HG02798 (cell line): Measurements from ENCODE around the gene OR10D3.
"Not testable (repeated sequence)": the region's sequence is repeated elsewhere in the genome, so short reads cannot be mapped to it uniquely, and the experiment has no call there.

Experiments
- ATAC-seq: cut with Tn5 transposase; IDR thresholded peaks from one replicate; pipeline ENCODE4 v1.9.1; 2021; ENCODE audit warnings: mild to moderate bottlenecking; ENCODE audit not compliant: unreplicated experiment, poor library complexity

Gene OR10D3

DNA sequence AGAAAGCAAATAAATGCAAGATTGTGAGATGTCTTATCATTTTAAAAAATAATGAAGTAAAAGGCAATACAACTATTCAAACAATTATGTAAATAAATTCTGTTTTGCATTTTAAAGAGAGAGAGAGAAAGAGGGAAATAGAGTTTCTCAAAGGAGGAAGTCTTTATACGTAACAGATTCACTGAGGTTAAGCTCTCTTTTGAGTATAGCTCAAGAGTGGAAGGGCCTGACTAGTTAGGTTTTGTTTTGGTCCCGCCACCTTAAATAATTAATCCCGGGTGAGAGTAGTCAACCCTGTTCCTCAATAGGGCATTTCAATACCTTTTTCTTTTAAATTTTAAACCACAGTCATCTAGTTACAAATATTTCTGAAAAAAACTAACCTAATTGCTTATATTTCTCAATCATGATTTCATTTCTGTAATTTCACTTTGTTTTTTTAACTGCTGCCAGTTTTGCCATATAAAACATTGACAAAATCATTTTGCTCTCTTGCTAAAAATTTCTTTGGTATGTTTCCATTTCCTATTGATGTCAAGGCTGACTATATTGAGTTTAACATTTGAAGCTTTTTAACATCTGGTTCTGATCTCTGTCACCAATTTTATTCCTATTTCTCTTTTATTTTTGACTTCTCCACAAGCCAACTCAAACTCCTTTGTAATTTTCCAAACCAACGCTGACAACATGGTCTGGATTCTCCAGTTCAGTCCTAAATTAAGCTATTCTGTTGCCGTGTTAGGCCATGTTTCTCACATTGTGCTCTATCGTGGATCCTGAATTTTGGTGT is 10.3 kb downstream of the OR10D3 start:
- peak; percentile 68 for ATAC-seq

DNA sequence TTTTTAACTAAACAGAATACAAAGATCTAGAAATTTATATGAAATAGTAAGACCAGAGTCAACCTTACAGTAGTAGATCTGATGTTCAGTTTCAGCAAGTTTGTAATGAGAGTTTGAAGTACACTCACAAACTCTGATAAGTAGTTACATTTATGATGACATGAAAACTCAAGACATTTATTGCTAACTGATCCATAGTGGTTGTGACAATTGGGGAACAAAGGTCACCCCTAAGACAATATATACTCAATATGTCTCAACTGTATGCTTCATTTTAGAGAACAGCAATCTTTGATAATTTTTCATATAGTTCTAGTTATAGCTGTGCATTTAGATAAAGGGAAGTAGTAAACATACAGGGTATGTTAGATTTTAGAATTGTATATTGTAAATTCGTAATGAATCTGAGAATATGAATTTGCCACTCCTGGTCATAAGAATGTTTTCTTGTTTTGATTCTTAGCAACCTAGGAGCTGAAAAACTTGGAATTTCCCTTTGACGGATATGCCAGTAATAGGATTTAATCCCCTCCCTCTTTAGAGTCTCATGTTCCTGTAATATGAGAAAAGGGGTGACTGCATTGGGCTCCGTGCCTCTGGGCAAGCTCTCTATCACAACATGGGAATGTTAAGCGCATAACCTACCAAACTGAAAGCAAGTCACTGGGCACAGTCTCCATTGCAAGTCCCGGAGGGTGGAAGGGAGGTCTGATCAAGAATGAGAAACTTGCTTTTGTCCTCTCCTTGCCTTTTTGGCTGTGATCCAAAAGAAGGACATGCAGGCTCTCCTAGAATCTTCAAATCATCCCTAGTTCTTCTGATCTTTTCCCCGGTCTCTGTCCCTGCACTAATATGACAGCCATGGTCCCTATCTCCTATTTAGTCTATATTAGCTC is 11.4 kb downstream of the OR10D3 start:
- no peak for ATAC-seq

DNA sequence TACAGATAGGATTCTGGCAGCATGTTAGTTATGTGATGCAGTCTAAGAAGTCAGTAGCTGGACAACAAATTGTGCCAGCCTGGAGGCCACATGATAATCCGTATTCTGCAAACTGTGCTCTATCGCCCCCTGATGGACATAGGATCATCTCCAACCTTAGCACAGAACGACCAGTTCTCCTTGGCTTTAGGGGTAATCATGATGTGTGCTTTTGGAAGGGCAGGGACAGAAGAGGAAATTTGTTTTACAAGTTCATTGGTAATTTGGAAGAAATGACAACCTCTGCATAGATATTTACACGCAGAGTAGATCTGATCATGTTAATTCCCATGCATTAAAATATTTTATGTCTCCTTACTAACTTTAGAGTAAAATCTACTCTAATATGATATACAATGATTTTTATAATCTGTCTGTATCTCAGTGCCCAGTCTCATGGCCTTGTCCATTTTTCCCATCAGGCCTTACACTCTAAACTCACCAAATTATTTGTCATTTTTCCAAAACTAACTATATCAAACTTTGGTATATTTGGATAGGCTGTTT is 12.1 kb downstream of the OR10D3 start:
- ATAC-seq, result peak; percentile 88

DNA sequence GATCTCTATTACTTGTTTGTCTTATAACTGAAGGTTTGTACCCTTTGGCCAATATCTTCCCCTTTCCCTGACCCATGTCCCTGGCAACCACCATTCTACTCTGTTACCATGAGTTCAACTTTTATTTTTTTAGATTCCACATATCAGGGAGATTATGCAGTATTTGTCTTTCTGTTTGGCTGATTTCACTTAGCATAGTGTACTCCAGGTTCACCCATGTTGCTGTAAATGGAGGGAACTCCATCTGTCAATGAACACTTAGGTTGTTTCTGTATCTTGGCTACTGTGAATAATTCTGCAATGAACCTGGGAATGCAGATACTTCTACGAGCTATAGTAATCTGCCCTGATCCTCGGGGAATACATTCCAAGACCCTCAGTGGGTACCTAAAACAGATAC is 14.9 kb downstream of the OR10D3 start:
- no peak for ATAC-seq

DNA sequence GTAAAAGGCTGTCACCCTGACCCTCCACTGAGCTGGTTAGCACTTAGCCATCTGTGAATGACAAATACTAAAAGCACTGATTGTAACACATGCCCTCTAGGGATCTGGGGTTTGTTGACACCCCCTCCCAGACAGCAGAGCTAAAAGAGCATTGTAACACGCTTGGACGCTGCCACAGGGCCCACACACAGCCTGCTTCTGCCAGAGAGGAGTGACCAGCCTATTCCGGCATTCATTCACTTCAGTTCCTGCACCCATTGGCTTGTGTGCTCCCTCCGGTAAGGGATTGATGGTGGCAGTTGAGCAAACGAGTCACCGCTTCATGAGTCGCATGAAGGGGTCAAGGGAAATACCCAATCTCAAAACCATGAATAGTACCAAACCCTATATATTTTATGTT is 15.8 kb downstream of the OR10D3 start:
- ATAC-seq, result no peak

DNA sequence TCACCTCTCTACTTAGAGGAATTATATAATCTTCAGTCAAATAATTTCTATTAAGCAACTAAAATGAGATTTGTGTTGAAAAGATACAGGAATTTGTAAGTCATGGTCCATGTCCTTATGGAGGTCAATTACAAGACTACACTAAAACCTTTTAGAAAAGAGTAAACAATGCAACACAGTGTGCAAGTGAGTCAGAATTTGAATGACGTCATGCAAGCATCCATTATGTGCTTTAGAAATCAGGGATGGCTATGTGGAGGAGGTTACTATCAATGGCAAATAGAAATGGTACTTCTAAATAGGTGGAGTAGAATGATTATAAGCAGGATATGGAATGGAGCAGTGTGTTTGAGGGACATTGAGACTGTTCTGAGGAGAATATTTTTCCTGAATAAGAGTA is 16.6 kb downstream of the OR10D3 start:
- ATAC-seq, result no peak

DNA sequence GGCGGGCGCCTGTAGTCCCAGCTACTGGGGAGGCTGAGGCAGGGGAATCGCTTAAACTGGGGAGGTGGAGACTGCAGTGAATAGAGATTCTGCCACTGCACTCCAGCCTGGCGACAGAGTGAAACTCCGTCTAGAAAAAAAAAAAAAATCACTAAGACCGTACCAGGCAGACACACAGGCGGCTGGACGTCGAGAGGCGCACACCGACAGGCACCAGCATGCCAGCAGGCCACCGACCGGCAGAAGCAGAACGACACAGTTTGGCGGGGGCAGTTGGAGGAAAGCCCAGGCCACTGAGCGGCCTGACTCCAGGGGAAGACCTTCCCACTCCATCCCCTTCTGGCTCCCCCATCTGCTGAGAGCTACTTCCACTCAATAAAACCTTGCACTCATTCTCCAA is 17.5 kb downstream of the OR10D3 start:
- ATAC-seq, result no peak

DNA sequence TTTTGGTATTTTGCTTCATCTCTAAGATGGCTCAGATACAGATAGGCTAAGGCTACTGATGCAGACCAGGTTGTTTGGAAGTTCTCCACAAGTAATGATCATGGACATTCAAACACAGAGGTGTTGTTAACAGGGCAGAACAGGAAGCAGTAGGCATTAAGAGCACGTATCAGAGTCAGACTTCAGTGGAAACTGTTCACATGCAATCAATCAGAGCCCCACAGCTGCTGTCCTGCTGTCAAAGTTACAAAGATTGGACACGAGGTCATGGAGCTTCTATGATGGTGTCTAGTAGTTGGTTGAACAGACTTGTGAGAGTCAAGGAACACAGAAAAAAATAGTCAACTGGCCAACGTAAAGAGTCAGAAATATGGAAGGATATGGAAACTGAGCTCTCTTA is 19.8 kb downstream of the OR10D3 start:
- ATAC-seq, result no peak

DNA sequence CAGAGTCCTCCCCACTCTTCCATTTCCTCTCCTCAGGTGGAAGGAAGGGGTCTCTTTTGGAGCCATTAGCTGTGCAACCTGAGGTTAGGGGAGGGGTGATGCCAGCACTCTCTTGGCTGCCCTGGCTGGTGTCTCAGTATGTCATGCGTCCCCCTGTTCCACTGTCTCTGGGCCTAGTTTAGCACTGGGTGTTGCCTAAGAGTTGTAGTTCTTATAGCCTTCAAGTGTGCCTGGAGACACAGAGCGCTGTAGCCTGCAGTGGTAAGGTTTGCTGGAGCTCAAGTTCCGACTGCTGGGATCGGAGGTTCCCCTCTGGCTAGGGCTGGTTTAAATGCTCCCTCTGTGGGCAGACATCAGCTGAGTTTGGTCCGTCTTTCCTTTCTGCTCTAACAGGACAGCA is 20.9 kb downstream of the OR10D3 start:
- ATAC-seq, result no peak

DNA sequence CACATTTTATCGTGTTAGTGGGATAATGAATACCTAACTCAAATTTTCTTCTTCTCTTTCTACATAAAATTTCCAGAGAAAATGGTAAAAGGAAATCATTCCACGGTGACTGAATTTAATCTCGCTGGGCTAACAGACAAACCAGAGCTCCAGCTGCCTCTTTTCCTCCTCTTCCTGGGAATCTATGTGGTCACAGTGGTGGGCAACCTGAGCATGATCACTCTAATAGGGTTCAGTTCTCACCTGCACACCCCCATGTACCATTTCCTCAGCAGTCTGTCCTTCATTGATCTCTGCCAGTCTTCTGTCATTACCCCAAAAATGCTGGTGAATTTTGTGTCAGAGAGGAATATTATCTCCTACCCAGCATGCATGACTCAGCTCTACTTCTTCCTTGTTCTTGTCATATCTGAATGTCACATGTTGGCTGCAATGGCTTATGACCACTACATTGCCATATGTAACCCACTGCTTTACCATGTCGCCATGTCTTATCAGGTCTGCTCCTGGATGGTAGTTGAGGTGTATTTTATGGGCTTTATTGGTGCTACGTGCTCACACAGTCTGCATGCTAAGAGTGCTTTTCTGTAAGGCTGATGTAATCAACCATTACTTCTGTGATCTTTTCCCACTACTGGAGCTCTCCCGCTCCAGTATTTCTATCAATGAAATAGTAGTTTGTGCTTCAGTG is 24.1 kb downstream of the OR10D3 start:
- ATAC-seq, result no peak

DNA sequence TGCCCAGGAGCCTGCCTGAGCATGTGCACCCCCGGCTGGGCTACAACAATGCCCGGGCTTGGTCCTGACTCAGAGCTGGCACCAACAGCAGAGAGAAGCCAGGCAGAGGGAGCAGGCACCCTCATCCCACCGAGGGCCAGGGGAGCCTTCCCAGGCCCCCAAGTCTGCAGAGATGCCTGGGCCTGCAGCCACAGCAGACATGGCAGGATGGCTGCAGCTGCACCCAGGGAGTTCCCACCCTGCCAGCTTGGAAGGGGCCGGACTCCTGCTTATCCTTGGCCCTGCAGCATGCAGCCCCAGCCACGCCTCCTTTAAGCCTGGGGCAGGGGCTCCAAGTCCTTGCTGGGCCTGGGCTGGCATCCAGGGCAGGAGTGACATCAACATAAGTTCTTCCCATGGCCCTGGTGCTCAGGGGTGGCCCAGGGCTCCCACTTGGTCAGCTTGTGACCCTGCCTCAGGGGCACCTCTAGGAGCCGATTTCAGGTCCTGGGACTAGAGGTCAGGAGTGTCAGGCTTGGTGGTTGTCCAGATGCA is 26.7 kb downstream of the OR10D3 start:
- no peak for ATAC-seq

DNA sequence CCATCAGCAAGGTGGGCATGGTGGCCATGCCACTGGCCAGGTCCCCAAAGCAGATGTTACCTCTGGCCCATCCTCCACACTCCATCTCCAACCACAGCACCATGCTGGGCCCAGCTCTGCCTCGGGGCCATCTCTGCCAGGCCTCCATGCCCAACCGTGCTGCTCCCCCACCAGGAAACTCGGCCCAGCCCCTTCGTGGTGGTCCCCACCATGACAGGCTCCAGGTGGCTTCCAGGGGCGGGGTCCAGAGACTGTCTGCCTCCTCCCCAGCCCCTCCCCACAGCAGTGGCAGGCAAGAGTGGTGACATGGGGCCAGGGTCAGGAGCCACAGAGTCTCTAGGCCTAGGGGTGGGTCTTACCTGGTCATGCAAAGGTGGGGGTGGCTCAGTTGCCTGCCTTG is 27.3 kb downstream of the OR10D3 start:
- ATAC-seq, result no peak

DNA sequence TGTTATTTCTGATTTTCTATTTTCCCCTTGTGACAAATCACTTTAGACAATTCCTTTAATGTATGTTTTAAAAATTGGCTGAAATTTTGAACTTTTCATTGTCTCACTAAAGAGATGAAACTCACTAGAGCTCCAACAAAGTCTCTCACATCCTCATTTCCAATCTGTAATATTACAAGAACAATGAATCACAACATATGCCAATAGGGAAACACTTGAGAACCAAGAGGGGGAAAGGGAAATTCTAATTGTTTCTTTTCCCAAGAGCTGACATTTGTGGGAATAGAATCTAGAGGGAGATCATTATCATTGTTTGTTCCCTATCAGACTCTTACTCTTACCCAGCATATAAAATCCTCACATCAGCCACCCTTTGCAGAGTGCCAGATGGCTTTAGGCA is 28.2 kb downstream of the OR10D3 start:
- ATAC-seq, result no peak

DNA sequence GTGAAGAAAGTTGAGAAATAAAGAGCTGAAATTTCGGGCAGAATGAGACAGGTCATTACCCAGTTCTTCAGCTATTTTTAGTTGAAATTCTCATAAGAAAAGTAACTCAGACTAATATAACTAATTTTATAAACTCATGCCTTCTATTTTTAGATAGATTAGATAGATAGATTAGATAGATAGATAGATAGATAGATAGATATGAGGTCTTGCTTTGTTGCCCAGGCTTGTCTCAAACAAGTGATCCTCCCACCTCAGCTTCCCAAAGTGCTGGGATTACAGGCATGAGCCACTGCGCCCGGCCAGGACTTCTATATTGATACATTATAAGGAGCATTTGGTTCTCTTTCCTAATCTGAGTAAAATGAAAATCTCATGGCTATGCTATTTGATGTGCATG is 30.9 kb downstream of the OR10D3 start:
- no peak for ATAC-seq

DNA sequence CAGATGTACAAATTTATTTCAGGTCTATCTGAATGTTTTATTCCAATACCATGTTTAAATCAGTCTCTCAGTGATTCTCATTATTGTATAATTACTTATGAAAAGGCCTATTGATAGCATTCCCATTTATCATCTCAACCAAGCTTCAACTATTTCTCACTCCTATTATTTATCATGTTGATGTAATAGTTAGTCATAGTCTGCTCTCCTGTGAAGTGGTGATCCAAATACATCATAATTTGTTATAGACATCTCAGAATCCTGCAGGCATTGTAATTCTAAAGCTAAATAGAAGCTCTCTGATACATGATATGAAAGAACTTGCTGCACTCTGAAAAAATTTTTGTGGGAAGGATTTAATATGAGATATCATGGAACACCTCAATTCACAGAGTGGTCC is 36.0 kb downstream of the OR10D3 start:
- ATAC-seq, result no peak

DNA sequence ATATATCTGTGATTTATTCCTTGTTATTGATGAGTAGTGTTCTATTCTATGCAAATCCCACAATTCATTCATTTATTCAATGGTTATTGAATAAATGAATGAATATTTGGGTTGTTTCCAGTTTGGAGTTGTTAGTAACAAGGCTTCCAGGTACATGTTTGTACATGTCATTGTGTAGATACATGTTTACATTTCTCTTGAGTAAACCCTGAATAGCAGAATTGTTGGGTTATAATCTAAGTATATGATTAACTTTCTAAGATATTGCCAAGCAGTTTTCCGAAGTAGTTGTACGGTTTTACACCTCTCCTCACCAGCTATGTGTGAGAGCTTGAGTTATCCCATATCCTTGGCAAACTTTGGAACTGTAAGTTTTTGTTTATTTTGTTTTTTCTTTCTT is 39.3 kb downstream of the OR10D3 start:
- no peak for ATAC-seq

DNA sequence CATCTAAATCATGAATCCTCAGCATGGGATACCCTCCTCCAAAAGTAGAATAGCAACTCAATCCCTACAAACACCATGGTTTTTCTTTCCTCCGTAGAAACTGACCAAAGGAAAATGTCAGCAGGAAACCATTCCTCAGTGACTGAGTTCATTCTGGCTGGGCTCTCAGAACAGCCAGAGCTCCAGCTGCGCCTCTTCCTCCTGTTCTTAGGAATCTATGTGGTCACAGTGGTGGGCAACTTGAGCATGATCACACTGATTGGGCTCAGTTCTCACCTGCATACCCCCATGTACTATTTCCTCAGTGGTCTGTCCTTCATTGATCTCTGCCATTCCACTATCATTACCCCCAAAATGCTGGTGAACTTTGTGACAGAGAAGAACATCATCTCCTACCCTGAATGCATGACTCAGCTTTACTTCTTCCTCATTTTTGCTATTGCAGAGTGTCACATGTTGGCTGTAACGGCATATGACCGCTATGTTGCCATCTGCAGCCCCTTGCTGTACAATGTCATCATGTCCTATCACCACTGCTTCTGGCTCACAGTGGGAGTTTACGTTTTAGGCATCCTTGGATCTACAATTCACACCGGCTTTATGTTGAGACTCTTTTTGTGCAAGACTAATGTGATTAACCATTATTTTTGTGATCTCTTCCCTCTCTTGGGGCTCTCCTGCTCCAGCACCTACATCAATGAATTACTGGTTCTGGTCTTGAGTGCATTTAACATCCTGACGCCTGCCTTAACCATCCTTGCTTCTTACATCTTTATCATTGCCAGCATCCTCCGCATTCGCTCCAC is 41.7 kb downstream of the OR10D3 start:
- ATAC-seq, result not testable (repeated sequence)

DNA sequence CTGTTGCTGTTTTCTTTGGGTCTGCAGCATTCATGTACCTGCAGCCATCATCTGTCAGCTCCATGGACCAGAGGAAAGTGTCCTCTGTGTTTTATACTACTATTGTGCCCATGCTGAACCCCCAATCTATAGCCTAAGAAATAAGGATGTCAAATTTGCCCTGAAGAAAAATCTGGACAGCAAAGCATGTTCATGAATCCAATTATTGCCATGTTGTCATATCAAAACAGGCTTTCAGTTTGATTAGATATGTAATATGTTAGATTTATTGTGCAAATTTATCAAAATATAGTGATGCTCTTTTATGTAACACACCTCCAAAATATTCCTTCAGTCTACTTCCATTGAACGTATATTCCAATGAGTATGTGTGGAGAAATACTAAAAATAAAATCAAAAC is 42.3 kb downstream of the OR10D3 start:
- ATAC-seq, result no peak

DNA sequence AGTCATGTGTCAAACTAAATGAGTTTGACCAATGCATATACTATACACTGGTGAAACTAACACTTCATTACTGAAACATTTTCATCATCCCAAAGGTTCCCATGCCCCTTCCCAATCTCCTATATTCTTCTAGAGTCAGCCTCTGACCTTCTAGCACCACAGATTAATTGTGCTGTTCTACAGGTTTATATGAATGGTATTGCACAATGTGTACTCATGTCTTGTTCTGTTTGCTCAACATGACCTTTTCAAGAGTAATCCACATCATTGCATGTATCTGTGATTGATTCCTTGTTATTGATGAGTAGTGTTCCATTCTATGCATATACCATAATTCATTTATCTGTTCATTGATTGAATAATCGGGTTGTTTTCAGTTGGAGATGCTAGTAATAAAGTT is 50.2 kb downstream of the OR10D3 start:
- no peak for ATAC-seq
